GM21390 (cell line): ENCODE data around the gene SETSIP.
"Not testable (repeated sequence)": the region's sequence is repeated elsewhere in the genome, so short reads cannot be mapped to it uniquely, and the experiment has no call there.

Experiments
- ATAC-seq: cut with Tn5 transposase; IDR thresholded peaks from one replicate; pipeline ENCODE4 v1.9.1; 2021; ENCODE audit not compliant: unreplicated experiment

Gene SETSIP

GRCh38 chr1:92065042-92065441 lies 10.2 kb downstream of the SETSIP start:
- no peak for ATAC-seq

- no peak for ATAC-seq
Observed at GRCh38 chr1:92051948-92052347, 23.3 kb downstream of the SETSIP start.

DNA sequence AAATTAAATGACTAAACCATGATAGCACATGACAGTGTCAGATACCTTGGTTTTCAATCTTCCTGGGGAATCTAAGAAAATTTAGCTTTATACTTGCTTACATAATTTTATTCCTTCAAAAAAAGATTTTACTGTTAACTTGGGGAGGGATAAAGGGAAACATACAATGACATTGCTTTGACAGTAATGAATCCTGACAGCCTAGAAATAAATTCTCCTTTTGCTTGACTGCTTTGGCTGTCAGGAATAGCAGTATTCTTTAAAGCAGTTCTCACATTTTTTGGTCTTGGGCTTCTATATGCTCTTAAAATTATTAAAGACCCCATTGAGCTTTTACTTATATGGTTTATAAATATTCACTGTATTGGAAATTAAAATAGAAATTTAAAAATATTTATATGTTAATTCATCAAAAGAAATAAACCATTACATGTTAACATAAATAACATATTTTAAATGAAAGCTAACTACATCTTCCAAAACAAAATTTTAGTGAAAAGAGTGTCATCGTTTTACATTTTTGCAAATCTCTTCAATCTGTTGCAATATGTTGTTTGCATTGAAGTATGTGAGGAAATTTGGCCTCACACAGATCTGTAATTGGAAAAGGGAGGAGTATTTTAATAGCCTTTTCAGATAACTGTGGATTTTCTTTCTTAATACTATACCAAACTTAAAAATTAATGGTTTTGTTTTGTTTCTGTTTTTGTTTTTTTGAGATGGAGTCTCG lies 29.3 kb downstream of the SETSIP start:
- ATAC-seq: no peak

GRCh38 chr1:92043621-92044020 lies 31.6 kb downstream of the SETSIP start:
- ATAC-seq: no peak

DNA sequence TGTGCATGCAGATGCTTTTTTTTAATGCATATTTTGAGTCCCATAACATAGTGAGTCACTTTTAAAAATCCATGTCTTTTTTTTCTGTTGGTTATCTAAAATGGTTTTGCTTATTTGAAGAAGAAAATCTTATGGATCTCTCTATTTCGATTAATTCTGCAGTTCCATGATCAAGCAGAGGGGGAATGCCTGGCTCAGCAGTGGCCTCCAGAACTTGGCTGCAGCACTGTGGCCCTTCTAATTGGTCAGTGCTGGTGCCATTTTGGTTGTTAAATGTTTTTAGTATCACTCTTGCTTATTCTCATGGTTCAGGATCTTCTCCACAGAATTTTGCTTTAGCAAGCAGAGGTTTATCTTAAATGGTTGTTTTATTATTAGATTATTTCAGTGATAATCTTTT lies 34.2 kb downstream of the SETSIP start:
- ATAC-seq: no peak

- ATAC-seq: no peak
Observed at GRCh38 chr1:92038695-92039346, 36.4 kb downstream of the SETSIP start.

- ATAC-seq: no peak
Observed at GRCh38 chr1:92037400-92037799, 37.8 kb downstream of the SETSIP start.

GRCh38 chr1:92031281-92032110 lies 43.7 kb downstream of the SETSIP start:
- no peak for ATAC-seq

- no peak for ATAC-seq
Observed at GRCh38 chr1:92030656-92031107, 44.5 kb downstream of the SETSIP start.

GRCh38 chr1:92029241-92029922 lies 45.8 kb downstream of the SETSIP start:
- no peak for ATAC-seq

- ATAC-seq: no peak
Observed at GRCh38 chr1:92026806-92027205, 48.4 kb downstream of the SETSIP start.

DNA sequence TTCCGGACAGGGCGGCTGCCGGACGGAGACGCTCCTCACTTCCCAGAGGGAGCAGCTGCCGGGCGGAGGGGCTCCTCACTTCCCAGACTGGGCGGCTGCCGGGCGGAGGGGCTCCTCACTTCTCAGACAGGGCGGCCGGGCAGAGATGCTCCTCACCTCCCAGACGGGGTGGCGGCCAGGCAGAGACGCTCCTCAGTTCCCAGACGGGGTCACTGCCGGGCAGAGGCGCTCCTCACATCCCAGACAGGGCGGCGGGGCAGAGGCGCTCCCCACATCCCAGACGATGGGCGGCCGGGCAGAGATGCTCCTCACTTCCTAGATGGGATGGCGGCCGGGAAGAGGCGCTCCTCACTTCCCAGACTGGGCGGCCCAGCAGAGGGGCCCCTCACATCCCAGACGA lies 49.2 kb downstream of the SETSIP start:
- not testable (repeated sequence) for ATAC-seq
